HG03066 (cell line): ENCODE data around the gene ASGR1.
A peak's percentile ranks its signal among the peaks of the same experiment; 100 is the strongest.

Experiments used
- ATAC-seq: cut with Tn5 transposase; IDR thresholded peaks from one replicate; pipeline ENCODE4 v1.9.1; 2021; ENCODE audit warnings: low read depth; ENCODE audit not compliant: unreplicated experiment

Gene ASGR1

GRCh38 chr17:7217113-7217987 is 38.2 kb upstream of the ASGR1 start:
- no peak for ATAC-seq

DNA sequence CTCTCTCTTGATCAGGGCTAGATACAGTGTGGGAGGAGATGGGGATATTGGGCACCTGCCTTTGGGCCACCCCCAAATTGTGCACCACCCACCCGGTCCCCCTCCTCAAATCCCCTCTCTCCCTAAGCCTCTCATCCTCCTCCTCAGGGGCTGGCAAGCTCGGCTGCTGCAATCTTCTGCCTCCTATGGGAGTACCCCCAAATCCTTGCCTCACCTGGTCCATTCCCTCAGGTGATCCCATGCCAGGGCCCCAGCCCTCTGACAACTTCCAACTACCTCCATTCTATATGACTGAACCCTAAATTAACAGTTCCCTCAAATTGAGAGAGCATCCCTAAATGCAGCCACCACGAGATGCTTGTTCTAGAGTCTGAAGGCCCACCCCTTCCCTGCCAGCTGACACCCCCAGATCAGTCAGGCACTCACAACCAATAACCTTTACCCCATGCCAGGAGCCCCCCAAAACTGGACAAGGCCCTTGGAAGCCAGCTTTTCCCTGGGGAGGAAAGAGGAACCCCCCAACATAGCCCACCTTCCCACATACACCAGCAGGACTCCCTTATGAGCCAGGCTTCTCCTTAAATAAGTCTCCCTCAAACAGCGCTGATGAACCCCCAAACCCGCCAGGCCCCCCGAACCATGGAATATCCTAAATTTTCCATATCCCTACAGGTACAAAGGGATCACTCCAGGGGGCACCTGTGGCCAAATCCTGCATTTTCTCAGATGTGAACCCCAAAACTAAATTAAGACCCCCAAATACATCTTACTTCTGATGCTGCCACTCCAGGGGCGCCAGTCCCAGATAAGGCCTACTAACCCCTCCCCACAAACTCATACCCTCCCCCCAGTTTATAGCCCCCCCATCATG is 37.3 kb upstream of the ASGR1 start:
- ATAC-seq: no peak

DNA sequence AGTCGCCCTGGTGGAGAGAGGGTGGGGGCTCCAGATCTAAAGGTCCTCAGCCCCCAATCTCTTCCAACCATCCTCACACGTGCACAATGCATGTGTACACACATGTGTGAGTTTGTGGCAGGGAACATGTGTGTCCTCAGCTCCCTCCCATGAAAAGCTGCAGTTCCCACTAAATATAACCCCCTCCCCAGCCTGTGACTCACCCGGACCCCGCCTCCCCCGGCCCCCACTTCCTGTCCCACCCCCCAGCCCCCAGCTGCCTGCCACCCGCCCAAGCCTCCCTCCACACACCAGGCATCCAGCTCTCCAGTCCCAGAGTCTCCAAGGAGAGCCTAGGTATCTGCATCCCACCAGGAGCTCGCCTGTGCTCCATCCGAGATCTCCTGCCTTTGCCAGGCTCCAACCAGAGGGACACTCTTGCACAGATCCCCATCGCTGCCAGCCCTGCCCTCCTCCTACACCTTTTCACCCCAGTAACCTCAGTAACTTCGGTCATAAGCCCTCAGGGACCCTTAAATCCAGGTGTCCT is 36.5 kb upstream of the ASGR1 start:
- no peak for ATAC-seq

DNA sequence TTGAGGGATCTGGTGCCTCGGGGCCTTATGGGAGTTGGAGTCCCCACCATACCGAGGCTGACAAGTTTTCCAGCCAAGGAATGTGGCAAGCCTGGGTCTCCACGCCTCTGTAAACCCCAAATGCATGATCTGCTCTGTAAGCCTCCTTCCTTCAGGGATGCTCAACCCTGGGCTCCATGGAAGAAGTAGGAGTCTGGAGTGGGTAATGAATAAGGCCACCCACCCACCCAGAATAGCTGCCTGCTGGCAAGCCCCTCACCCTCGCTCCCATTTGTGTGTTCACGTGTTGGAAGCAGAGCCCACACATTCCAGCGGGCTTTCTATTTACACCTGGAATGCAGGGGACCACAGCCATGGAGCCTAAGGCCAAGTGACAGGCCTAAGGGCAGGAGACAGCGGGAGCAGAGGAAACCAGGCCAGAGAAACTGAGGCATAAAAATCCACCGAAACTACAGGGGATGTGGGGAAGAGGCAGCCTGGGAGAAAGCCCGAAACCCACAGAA is 36.0 kb upstream of the ASGR1 start:
- ATAC-seq: no peak

GRCh38 chr17:7214300-7215135 is 35.3 kb upstream of the ASGR1 start:
- ATAC-seq: peak; percentile 76

GRCh38 chr17:7213895-7214299 is 34.7 kb upstream of the ASGR1 start:
- no peak for ATAC-seq

DNA sequence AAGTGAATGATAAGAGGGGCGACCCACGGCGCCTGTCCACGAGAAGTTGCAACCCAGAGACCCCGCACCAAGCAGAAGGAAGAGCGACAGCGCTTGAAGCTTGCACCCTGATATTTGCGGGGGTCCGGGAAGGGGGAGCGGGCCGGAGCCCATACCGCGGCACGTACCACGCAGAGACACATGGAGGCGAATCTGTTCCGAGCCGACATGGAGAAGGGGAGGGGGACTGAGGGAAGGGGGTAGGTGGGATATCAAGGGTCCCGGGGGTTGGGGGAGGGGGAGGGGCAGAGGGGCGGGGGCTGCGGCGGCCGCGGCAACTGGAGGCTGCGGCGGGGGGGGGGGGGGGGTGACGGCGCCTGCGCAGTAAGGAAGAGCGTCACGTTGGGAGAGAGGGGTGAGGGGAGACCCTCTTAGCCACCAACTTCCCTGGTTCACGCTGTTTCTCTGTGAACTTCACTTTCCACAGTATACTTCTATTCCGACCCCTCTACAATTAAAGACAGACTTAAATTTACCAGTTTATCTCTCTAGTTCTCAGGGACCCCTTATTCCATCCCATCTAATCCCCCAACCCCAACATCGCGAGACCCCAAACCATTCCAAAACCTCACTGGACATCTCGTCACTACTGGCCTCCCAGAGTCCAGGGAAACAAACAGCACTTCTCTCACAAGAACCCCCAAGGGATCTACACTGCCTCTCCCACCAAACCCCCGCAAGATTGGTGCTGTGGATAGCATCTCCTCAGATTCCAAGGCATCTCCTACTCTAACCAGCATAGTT is 32.5 kb upstream of the ASGR1 start:
- no peak for ATAC-seq

DNA sequence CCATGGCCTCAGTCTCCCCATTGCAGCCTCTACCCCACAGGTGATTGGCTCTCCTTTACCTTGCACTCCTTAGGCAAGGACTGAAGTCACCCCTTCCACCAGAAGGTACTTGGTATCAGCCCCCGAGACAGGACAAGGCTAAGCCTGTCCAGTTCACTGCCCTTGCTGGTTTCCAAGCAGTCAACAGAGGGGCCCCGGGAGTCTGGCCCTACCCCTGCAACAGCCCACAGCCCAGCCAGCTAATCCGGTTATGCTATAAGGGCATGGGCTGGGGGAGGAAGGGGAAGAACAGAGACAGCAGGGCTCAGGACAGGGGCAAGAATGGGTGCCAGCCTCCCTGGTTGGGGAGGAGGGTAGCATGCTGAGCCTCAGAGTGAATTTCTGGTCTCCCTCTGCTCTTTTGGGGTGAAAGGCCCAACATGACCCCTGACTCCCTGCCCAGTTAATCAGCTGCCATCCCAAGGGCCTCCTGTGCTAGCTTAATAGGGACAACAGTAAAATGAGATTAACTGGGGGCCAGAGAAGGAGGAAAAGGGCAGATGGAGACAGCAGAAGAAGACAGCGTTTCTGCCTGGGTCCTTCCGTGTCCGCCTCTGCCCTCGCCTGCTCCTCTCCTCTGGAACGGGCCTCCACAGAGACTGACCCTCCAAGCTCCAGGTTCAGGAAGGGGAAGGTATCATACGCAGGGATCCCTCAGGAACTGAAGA is 29.7 kb upstream of the ASGR1 start:
- ATAC-seq: no peak

DNA sequence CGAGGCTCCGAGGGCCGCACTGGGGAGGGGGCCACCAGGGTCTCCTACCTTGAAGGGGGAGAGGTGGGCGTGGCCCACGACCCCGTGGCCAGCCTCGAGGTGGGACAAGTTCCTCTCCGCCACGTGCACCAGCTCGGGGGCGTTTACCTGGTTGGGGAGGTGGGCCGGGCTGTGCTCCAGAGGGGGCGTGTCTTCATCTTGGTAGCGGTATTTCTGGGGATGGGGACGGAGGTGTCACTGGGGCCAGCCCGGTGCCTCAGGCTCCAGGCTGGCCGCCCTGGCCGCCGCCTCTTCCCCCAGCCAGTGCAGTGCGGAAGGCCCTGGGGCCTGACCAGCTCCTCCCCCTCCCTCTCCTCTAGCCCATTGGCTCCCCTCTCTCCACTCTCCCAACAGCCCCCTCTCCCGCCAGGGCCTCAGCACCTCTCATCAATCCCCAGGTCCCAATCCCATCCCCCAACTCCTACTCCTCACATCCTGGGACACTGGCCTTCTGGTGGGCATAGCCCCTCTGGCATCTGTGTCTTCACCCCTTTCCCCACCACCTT is 28.9 kb upstream of the ASGR1 start:
- ATAC-seq: no peak

DNA sequence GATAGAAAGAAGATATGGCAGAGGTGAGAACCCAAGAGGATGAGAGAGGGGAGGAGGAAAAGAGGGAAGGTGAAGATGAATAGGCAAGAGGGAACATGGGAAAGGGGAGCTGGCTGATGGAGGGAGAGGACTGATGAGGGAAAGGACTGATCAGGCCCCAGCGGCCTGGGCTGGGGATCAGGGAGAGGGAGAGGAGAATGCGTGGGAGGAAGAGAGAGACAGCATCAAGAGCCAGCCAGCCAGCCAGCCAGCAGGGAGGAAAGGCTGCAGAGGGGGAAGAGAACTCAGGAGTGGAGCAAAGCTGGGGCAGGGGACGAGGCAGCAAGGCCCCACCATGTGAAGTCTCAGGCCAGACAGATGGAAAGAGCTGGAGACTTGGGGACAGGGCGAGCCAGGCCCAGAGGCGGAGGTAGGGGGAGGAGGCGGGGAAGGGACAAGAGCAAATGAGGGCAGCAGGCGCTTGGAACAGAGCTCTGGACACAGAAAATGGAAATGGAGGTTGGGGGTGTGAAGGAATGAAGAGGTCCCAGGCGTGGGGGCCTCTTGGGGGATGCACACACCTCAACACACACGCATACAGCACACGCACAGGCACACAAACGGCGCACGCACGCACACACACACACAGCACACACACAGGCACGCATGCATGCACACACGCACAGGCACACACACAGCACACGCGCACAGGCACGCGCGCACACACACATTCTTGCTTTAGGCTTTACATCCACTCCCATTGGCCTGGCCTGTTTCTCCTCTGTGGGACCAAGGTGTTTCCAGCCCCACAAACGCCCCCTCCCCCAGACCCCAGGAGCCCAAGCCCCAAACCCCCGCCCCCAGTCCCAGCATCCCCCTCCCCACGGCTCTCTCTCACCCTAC is 28.2 kb upstream of the ASGR1 start:
- no peak for ATAC-seq

DNA sequence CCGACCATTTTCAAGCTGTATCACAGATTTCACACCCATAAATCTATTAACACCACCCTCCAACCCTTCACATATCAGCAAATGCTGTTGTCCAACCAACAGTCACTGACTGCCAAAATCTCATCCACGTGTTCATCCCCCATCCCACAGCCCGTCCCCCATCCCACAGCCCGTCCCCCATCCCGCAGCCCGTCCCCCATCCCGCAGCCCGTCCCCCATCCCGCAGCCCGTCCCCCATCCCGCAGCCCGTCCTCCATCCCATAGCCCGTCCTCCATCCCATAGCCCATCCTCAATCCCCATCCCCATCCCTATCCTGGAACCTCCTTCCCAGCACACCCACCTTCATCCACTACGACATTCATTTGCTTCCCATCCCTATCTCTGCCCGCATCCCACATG is 26.4 kb upstream of the ASGR1 start:
- no peak for ATAC-seq

- peak; percentile 81 for ATAC-seq
Observed at GRCh38 chr17:7204828-7205461, 25.8 kb upstream of the ASGR1 start.

- no peak for ATAC-seq
Observed at GRCh38 chr17:7204336-7204735, 25.2 kb upstream of the ASGR1 start.

GRCh38 chr17:7203391-7203790 is 24.2 kb upstream of the ASGR1 start:
- ATAC-seq: no peak

DNA sequence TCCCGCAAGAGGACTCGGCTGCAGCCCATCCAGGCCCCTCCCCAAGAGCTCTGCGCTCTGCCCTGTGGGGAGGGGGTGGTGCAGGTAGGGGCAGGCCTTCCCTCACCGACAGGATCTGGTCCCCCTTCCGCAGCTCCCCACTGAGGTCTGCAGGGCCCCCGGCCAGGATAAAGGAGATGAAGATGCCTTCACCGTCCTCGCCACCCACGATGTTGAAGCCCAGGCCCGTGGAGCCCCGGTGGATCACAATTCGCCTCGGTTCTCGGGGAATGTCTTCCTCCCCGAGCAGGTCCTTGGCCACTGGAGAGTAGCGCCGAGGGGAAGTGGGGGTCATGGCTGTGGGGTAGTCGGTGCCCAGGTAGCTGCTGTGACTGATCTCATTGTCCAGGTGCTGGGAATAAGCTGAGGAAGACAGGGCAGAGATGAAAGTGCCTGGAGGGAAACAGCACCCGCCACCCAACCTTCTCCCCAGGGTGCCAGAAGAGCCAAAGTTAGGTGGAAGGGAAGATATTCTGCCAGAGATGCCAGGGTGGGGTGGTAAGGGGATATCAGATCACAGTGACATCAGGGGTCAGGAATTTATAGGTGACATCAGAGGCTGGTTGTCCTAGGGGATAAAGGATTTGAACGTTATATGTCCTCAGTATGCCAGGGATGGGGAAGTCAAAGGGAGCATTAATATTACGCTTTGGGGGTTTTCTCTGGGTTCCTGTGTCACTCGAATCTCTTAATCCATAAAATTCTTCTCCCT is 17.7 kb upstream of the ASGR1 start:
- no peak for ATAC-seq

GRCh38 chr17:7195971-7196370 is 16.8 kb upstream of the ASGR1 start:
- ATAC-seq: no peak
